ENCODE results near the gene SIPA1L2.

SIPA1L2 gene, protein sequence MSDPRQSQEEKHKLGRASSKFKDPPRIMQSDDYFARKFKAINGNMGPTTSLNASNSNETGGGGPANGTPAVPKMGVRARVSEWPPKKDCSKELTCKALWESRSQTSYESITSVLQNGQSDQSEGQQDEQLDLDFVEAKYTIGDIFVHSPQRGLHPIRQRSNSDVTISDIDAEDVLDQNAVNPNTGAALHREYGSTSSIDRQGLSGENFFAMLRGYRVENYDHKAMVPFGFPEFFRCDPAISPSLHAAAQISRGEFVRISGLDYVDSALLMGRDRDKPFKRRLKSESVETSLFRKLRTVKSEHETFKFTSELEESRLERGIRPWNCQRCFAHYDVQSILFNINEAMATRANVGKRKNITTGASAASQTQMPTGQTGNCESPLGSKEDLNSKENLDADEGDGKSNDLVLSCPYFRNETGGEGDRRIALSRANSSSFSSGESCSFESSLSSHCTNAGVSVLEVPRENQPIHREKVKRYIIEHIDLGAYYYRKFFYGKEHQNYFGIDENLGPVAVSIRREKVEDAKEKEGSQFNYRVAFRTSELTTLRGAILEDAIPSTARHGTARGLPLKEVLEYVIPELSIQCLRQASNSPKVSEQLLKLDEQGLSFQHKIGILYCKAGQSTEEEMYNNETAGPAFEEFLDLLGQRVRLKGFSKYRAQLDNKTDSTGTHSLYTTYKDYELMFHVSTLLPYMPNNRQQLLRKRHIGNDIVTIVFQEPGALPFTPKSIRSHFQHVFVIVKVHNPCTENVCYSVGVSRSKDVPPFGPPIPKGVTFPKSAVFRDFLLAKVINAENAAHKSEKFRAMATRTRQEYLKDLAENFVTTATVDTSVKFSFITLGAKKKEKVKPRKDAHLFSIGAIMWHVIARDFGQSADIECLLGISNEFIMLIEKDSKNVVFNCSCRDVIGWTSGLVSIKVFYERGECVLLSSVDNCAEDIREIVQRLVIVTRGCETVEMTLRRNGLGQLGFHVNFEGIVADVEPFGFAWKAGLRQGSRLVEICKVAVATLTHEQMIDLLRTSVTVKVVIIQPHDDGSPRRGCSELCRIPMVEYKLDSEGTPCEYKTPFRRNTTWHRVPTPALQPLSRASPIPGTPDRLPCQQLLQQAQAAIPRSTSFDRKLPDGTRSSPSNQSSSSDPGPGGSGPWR (N-terminal part only)

DNA sequence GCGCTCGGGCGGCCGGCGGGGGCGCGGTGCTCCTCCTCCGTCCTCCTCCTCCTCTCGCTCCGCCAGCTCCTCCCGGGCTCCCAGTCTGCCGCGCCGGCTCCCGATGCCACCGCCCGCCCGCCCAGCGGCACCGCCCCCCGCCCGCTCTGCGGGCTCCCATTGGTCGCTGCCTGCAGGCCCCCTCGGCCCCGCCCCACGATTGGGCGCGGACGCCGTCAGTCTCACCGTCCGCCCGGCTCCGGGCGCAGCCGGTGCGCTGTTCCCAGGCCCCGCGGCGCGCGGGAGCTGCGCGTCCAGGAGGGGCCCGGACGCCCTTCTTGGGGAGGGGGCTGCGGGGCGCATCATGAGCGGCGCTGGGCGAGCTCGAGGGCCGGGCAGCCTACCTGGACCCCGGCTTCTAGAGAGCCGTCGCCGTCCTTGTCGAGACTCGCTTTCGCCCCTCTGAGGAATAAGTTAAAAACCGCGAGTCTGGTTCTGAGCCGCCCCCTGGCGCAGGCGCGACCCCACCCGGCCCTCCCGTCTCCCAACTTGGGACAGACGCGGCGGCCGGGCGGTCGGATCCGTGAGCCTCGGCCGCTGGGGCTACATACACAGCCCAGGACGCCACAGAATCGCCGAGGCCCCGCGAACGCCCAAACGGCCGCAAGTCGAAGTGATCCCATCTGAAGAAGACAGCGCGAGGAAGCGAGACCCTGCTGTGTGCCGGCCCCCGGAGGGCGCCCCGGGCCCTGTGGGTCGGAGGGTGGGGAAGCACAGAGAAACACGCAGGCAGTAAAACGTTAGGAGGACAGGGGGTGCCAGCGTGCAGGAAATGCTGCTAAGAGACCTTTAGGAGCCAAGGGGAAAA is at the start of gene SIPA1L2:
SIPA1L2 (minus strand) TSS at position 87 of the 847 bp plus-strand sequence. CDS start 114,794 bp downstream, outside the sequence.
- POLR2A ChIA-PET = interaction anchor here (0.6 to 2.0 kb wide), 24 partner anchors 10 to 764 kb away, joined by 3 to 8 read pairs (median 4); partner anchors contain the start of genes NTPCR and PCNX2
- CTCF ChIA-PET = interaction anchor here (0.7 to 3.0 kb wide), 16 partner anchors 11 to 909 kb away, joined by 3 to 11 read pairs (median 4); partner anchors contain the start of gene NTPCR
- H3K4me1 ChIP-seq (ENCODE audit: control insufficient read depth, insufficient read depth, low read length) = peaks cover 20% of the 10 kb centered on the region
- H3K36me3 ChIP-seq (ENCODE audit: control insufficient read depth in 2 of 2, insufficient read depth in 1 of 2, low read length in 2 of 2) = no peaks in the 10 kb centered on the region
- no peaks in the 10 kb centered on the region for H3K9me3 ChIP-seq (ENCODE audit: control insufficient read depth, insufficient read depth, low read depth, low read length)
- peak within 1 kb of the TSS; percentile 91 for H3K27ac ChIP-seq (ENCODE audit: extremely low read depth, low read depth, low read length)
- H3K4me3 ChIP-seq (ENCODE audit: low read depth, low read length) = peak within 1 kb of the TSS; percentile 91
- TF ChIP-seq SETDB1 (IDR thresholded peaks at IDR 0.05; ENCODE audit: insufficient read length, low read length) = no peak
- no peak for TF ChIP-seq ZNF670 (tag by site-specific recombination; IDR thresholded peaks at IDR 0.05; ENCODE audit: low read depth)
- TF ChIP-seq, protein P1, sequence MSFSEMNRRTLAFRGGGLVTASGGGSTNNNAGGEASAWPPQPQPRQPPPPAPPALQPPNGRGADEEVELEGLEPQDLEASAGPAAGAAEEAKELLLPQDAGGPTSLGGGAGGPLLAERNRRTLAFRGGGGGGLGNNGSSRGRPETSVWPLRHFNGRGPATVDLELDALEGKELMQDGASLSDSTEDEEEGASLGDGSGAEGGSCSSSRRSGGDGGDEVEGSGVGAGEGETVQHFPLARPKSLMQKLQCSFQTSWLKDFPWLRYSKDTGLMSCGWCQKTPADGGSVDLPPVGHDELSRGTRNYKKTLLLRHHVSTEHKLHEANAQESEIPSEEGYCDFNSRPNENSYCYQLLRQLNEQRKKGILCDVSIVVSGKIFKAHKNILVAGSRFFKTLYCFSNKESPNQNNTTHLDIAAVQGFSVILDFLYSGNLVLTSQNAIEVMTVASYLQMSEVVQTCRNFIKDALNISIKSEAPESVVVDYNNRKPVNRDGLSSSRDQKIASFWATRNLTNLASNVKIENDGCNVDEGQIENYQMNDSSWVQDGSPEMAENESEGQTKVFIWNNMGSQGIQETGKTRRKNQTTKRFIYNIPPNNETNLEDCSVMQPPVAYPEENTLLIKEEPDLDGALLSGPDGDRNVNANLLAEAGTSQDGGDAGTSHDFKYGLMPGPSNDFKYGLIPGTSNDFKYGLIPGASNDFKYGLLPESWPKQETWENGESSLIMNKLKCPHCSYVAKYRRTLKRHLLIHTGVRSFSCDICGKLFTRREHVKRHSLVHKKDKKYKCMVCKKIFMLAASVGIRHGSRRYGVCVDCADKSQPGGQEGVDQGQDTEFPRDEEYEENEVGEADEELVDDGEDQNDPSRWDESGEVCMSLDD (tag by site-specific recombination; IDR thresholded peaks at IDR 0.05) = peak; percentile 66
- TF ChIP-seq, protein P2, sequence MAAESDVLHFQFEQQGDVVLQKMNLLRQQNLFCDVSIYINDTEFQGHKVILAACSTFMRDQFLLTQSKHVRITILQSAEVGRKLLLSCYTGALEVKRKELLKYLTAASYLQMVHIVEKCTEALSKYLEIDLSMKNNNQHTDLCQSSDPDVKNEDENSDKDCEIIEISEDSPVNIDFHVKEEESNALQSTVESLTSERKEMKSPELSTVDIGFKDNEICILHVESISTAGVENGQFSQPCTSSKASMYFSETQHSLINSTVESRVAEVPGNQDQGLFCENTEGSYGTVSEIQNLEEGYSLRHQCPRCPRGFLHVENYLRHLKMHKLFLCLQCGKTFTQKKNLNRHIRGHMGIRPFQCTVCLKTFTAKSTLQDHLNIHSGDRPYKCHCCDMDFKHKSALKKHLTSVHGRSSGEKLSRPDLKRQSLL (tag by site-specific recombination; IDR thresholded peaks at IDR 0.05) = no peak
- TF ChIP-seq, protein P3, sequence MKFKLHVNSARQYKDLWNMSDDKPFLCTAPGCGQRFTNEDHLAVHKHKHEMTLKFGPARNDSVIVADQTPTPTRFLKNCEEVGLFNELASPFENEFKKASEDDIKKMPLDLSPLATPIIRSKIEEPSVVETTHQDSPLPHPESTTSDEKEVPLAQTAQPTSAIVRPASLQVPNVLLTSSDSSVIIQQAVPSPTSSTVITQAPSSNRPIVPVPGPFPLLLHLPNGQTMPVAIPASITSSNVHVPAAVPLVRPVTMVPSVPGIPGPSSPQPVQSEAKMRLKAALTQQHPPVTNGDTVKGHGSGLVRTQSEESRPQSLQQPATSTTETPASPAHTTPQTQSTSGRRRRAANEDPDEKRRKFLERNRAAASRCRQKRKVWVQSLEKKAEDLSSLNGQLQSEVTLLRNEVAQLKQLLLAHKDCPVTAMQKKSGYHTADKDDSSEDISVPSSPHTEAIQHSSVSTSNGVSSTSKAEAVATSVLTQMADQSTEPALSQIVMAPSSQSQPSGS (tag by site-specific recombination; IDR thresholded peaks at IDR 0.05; ENCODE audit: low read depth) = no peak
- TF ChIP-seq, protein P4, sequence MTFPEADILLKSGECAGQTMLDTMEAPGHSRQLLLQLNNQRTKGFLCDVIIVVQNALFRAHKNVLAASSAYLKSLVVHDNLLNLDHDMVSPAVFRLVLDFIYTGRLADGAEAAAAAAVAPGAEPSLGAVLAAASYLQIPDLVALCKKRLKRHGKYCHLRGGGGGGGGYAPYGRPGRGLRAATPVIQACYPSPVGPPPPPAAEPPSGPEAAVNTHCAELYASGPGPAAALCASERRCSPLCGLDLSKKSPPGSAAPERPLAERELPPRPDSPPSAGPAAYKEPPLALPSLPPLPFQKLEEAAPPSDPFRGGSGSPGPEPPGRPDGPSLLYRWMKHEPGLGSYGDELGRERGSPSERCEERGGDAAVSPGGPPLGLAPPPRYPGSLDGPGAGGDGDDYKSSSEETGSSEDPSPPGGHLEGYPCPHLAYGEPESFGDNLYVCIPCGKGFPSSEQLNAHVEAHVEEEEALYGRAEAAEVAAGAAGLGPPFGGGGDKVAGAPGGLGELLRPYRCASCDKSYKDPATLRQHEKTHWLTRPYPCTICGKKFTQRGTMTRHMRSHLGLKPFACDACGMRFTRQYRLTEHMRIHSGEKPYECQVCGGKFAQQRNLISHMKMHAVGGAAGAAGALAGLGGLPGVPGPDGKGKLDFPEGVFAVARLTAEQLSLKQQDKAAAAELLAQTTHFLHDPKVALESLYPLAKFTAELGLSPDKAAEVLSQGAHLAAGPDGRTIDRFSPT (tag by site-specific recombination; IDR thresholded peaks at IDR 0.05) = peak; percentile 79
- TF ChIP-seq ZNF140 (tag by site-specific recombination; IDR thresholded peaks at IDR 0.05) = no peak
- no peak for TF ChIP-seq ZNF239 (tag by site-specific recombination; IDR thresholded peaks at IDR 0.05)
- no peak for TF ChIP-seq KLF9 (tag by site-specific recombination; IDR thresholded peaks at IDR 0.05; ENCODE audit: low read depth)
- peak; percentile 86 for TF ChIP-seq ZNF785 (tag by site-specific recombination; IDR thresholded peaks at IDR 0.05)
- TF ChIP-seq KLF16 (tag by site-specific recombination; IDR thresholded peaks at IDR 0.05) = peak; percentile 78; the same call in 1 of the 2 replicates
- TF ChIP-seq, protein P5, sequence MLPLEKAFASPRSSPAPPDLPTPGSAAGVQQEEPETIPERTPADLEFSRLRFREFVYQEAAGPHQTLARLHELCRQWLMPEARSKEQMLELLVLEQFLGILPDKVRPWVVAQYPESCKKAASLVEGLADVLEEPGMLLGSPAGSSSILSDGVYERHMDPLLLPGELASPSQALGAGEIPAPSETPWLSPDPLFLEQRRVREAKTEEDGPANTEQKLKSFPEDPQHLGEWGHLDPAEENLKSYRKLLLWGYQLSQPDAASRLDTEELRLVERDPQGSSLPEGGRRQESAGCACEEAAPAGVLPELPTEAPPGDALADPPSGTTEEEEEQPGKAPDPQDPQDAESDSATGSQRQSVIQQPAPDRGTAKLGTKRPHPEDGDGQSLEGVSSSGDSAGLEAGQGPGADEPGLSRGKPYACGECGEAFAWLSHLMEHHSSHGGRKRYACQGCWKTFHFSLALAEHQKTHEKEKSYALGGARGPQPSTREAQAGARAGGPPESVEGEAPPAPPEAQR (tag by site-specific recombination; IDR thresholded peaks at IDR 0.05) = no peak
- no peak for TF ChIP-seq ZNF426 (tag by site-specific recombination; IDR thresholded peaks at IDR 0.05)
- TF ChIP-seq ZNF2 (tag by site-specific recombination; IDR thresholded peaks at IDR 0.05) = peak; percentile 91
- TF ChIP-seq, protein P6, sequence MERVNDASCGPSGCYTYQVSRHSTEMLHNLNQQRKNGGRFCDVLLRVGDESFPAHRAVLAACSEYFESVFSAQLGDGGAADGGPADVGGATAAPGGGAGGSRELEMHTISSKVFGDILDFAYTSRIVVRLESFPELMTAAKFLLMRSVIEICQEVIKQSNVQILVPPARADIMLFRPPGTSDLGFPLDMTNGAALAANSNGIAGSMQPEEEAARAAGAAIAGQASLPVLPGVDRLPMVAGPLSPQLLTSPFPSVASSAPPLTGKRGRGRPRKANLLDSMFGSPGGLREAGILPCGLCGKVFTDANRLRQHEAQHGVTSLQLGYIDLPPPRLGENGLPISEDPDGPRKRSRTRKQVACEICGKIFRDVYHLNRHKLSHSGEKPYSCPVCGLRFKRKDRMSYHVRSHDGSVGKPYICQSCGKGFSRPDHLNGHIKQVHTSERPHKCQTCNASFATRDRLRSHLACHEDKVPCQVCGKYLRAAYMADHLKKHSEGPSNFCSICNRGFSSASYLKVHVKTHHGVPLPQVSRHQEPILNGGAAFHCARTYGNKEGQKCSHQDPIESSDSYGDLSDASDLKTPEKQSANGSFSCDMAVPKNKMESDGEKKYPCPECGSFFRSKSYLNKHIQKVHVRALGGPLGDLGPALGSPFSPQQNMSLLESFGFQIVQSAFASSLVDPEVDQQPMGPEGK (tag by site-specific recombination; IDR thresholded peaks at IDR 0.05) = peak; percentile 96
- no peak for TF ChIP-seq ZNF747 (tag by site-specific recombination; IDR thresholded peaks at IDR 0.05)
- TF ChIP-seq, protein P7, sequence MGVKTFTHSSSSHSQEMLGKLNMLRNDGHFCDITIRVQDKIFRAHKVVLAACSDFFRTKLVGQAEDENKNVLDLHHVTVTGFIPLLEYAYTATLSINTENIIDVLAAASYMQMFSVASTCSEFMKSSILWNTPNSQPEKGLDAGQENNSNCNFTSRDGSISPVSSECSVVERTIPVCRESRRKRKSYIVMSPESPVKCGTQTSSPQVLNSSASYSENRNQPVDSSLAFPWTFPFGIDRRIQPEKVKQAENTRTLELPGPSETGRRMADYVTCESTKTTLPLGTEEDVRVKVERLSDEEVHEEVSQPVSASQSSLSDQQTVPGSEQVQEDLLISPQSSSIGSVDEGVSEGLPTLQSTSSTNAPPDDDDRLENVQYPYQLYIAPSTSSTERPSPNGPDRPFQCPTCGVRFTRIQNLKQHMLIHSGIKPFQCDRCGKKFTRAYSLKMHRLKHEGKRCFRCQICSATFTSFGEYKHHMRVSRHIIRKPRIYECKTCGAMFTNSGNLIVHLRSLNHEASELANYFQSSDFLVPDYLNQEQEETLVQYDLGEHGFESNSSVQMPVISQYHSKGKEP (tag by site-specific recombination; IDR thresholded peaks at IDR 0.05) = peak; percentile 67
- TF ChIP-seq ZBTB7A (tag by site-specific recombination; IDR thresholded peaks at IDR 0.05; ENCODE audit: low read depth) = peak; percentile 77; the same call in 1 of the 2 replicates

Measured in HEK293 (cell line).